ENCODE results near the gene TAS1R3.

GRCh38 chr1:1285611-1286311 is 45.3 kb upstream of the TAS1R3 start:
- no peak for TF ChIP-seq SUZ12 (IDR thresholded peaks at IDR 0.05)
- no peak for TF ChIP-seq FOXA1 (IDR thresholded peaks at IDR 0.05)
